Spleen (tissue), 7 donors: ENCODE results near the gene NRG3.

Experiments used
- POLR2A ChIP-seq, 3 donors: fragments of 450-650 bp; IDR thresholded peaks; one replicate each; pipeline ENCODE4 v1.5.1; 2017; ENCODE audit warnings: antibody characterized with exemption in 3 of 3, mild to moderate bottlenecking in 1 of 3
- POLR2AphosphoS5 ChIP-seq, 3 donors: sonication (generic); formaldehyde crosslinking; IDR thresholded peaks; one replicate each; pipeline ENCODE4 v1.5.1; 2017; ENCODE audit warnings: antibody characterized with exemption in 3 of 3
- TF ChIP-seq, protein P1 (sequence below), 11 experiments: fragments of 200-600 bp in 7 of 11; fragments of 450-650 bp in 4 of 11; sonication (generic) in 4 of 11; IDR thresholded peaks in 8 of 11; conservative IDR thresholded peaks in 3 of 11; 1 replicate in 7 of 11; 2 replicates in 4 of 11; pipeline versions ENCODE4 v1.4.0 to v1.8.0; 2016 to 2021; ENCODE audit warnings: antibody characterized with exemption in 11 of 11, inconsistent platforms in 4 of 11, mild to moderate bottlenecking in 1 of 11
- donor health status: DM: no; HTN: no; CAD: no; lungs with moderate emphysema.
- donor health status: DM: no; HTN: no; CAD: no.
- donor health status: DM: no; HTN: no; CAD: no.

GRCh38 chr10:82742898-82743297 is 867.9 kb downstream of the NRG3 start:
- TF ChIP-seq, protein P1, sequence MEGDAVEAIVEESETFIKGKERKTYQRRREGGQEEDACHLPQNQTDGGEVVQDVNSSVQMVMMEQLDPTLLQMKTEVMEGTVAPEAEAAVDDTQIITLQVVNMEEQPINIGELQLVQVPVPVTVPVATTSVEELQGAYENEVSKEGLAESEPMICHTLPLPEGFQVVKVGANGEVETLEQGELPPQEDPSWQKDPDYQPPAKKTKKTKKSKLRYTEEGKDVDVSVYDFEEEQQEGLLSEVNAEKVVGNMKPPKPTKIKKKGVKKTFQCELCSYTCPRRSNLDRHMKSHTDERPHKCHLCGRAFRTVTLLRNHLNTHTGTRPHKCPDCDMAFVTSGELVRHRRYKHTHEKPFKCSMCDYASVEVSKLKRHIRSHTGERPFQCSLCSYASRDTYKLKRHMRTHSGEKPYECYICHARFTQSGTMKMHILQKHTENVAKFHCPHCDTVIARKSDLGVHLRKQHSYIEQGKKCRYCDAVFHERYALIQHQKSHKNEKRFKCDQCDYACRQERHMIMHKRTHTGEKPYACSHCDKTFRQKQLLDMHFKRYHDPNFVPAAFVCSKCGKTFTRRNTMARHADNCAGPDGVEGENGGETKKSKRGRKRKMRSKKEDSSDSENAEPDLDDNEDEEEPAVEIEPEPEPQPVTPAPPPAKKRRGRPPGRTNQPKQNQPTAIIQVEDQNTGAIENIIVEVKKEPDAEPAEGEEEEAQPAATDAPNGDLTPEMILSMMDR (IDR thresholded peaks at IDR 0.05 in 8 of 11, conservative IDR thresholded peaks at IDR 0.05 in 3 of 11), result no peak
- TF ChIP-seq POLR2A (IDR thresholded peaks at IDR 0.05) (no peak), POLR2AphosphoS5 (IDR thresholded peaks at IDR 0.05) (no peak)
